ENCODE results near the gene STX19. TPM values are rescaled to one million over a fixed set of nuclear protein-coding genes. Genes with fewer than 3 reads are reported as not detected.

STX19 gene
- total and polyA plus RNA-seq, 7 donors = not detected

GRCh38 chr3:94069194-94069813, 40.9 kb upstream of the STX19 start:
- H3K4me1 ChIP-seq = no peaks in the 10 kb centered on the region
- no peaks in the 10 kb centered on the region for H3K36me3 ChIP-seq (ENCODE audit: insufficient read depth in 1 of 2, low read depth in 1 of 2)
- no peaks in the 10 kb centered on the region for H3K27me3 ChIP-seq (ENCODE audit: insufficient read depth in 3 of 3, low read length in 2 of 3)
- TF ChIP-seq CTCF (IDR thresholded peaks at IDR 0.05) = peak; percentile 61
- no peak for DNase-seq
- intact Hi-C loops (cut with DNase I) = loop anchor here (5.0 kb wide), 1 partner anchor 67 kb away; no protein-coding TSS in a partner anchor
- no peak overlapping the region for H3K27ac ChIP-seq
- H3K4me3 ChIP-seq = no peak overlapping the region
- WGBS, 3 donors = 49 to 64% (median 61%) methylated on average over 4 of the region's 4 CpGs
- no peak for ATAC-seq
- no peaks in the 10 kb centered on the region for H3K9me3 ChIP-seq

- Histone ChIP-seq H3K27me3 (ENCODE audit: insufficient read depth in 3 of 3, low read length in 2 of 3) (no peaks in the 10 kb centered on the region), H3K9me3 (no peaks in the 10 kb centered on the region), H3K36me3 (ENCODE audit: insufficient read depth in 1 of 2, low read depth in 1 of 2) (no peaks in the 10 kb centered on the region), H3K27ac (no peak overlapping the region), H3K4me3 (no peak overlapping the region), H3K4me1 (peaks cover 4% of the 10 kb centered on the region)
- DNase-seq (no peak), ATAC-seq (no peak)
- WGBS, 3 donors = 73 to 80% (median 77%) methylated on average over 6 of the region's 6 CpGs
- intact Hi-C loops (cut with DNase I) = loop anchor here (5.0 kb wide), 1 partner anchor 65 kb away; no protein-coding TSS in a partner anchor
- TF ChIP-seq CTCF (IDR thresholded peaks at IDR 0.05) = no peak
Observed at GRCh38 chr3:94066506-94067500, 38.4 kb upstream of the STX19 start.

- intact Hi-C loops (cut with DNase I) = loop anchor here (5.0 kb wide), 1 partner anchor 64 kb away; no protein-coding TSS in a partner anchor
- H3K27ac ChIP-seq = no peak overlapping the region
- H3K36me3 ChIP-seq (ENCODE audit: insufficient read depth in 1 of 2, low read depth in 1 of 2) = no peaks in the 10 kb centered on the region
- DNase-seq = no peak
- TF ChIP-seq CTCF (IDR thresholded peaks at IDR 0.05) = no peak
- H3K9me3 ChIP-seq = no peaks in the 10 kb centered on the region
- no peak for ATAC-seq
- no peak overlapping the region for H3K4me3 ChIP-seq
- 81 to 88% (median 86%) methylated on average over 1 of the region's 1 CpG for WGBS, 3 donors
- H3K27me3 ChIP-seq (ENCODE audit: insufficient read depth in 3 of 3, low read length in 2 of 3) = no peaks in the 10 kb centered on the region
- H3K4me1 ChIP-seq = peaks cover 4% of the 10 kb centered on the region
Observed at GRCh38 chr3:94065819-94066480, 37.6 kb upstream of the STX19 start.

- WGBS, 3 donors = 42 to 58% (median 46%) methylated on average over 1 of the region's 1 CpG
- no peak overlapping the region for H3K27ac ChIP-seq
- intact Hi-C loops (cut with DNase I) = loop anchor here (5.0 kb wide), 1 partner anchor 63 kb away; no protein-coding TSS in a partner anchor
Observed at GRCh38 chr3:94065122-94065521, 36.7 kb upstream of the STX19 start.

More at GRCh38 chr3:94065122-94065521, 36.7 kb upstream of the STX19 start:
- ATAC-seq (no peak), DNase-seq (no peak)
- Histone ChIP-seq H3K36me3 (ENCODE audit: insufficient read depth in 1 of 2, low read depth in 1 of 2) (no peaks in the 10 kb centered on the region), H3K9me3 (no peaks in the 10 kb centered on the region), H3K4me3 (no peak overlapping the region), H3K27me3 (ENCODE audit: insufficient read depth in 3 of 3, low read length in 2 of 3) (no peaks in the 10 kb centered on the region), H3K4me1 (peaks cover 4% of the 10 kb centered on the region)
- TF ChIP-seq CTCF (IDR thresholded peaks at IDR 0.05) = no peak

All from psoas muscle (tissue), 8 donors.